GM12865 (cell line): ENCODE data around the gene RMI2.

ENCODE experiments used
- DNase-seq: peaks from one replicate; pipeline ENCODE4 v3.0.0; 2010; ENCODE audit warnings: low read depth
- H3K4me3 ChIP-seq: 2 replicates; pipeline ENCODE4 v1.5.1; 2011; ENCODE audit warnings: mild to moderate bottlenecking, low read depth, low read length, control low read depth
- CTCF ChIP-seq: IDR thresholded peaks from 2 replicates; pipeline ENCODE4 v1.5.1; 2011; ENCODE audit warnings: low read length, control low read depth, low read depth, inconsistent platforms; ENCODE audit not compliant: insufficient read depth; ENCODE audit errors: missing control alignments

The RMI2 gene

GRCh38 chr16:11379420-11379819, 34.2 kb downstream of the RMI2 start:
- H3K4me3 ChIP-seq: peak overlapping the region; percentile 17; the same call in 1 of the 2 replicates
- TF ChIP-seq CTCF: no peak
- peak; percentile 85 for DNase-seq

- DNase-seq: no peak
- no peak for TF ChIP-seq CTCF
- H3K4me3 ChIP-seq: no peak overlapping the region
These were observed 35.6 kb downstream of the RMI2 start for GRCh38 chr16:11380836-11381235.

- TF ChIP-seq CTCF: no peak
These were observed 38.4 kb downstream of the RMI2 start for GRCh38 chr16:11383481-11384183.

GRCh38 chr16:11384184-11384955, 39.1 kb downstream of the RMI2 start:
- H3K4me3 ChIP-seq: no peak overlapping the region
- no peak for DNase-seq
- TF ChIP-seq CTCF: no peak

More at GRCh38 chr16:11383481-11384183, 38.4 kb downstream of the RMI2 start:
- DNase-seq: no peak
- H3K4me3 ChIP-seq: no peak overlapping the region

GRCh38 chr16:11384956-11385586, 39.8 kb downstream of the RMI2 start:
- TF ChIP-seq CTCF: no peak
- no peak overlapping the region for H3K4me3 ChIP-seq
- DNase-seq: no peak

- DNase-seq: no peak
- H3K4me3 ChIP-seq: no peak overlapping the region
- TF ChIP-seq CTCF: no peak
These were observed 40.9 kb downstream of the RMI2 start for GRCh38 chr16:11386054-11386680.
